Large intestine (tissue), 3 donors: ENCODE measurements around the gene TTC8. TPM values are rescaled to one million over a fixed set of nuclear protein-coding genes. Genes with fewer than 3 reads are reported as not detected.
"Not testable (repeated sequence)": the region's sequence is repeated elsewhere in the genome, so short reads cannot be mapped to it uniquely, and the experiment has no call there.

Experiments
- DNase-seq, 2 donors: peaks; one replicate each; pipeline versions ENCODE4 v3.0.0 to v3.0.0-alpha.2; 2013
- H3K27ac ChIP-seq: one replicate; pipeline ENCODE4 v1.5.1; 2013; ENCODE audit warnings: low read length
- H3K27me3 ChIP-seq: 2 replicates; pipeline ENCODE4 v1.6.1; 2013; ENCODE audit warnings: low read length; ENCODE audit not compliant: control insufficient read depth, insufficient read depth
- H3K36me3 ChIP-seq: 2 replicates; pipeline ENCODE4 v1.6.1; 2013; ENCODE audit warnings: low read length; ENCODE audit not compliant: control insufficient read depth, insufficient read depth
- H3K4me1 ChIP-seq: one replicate; pipeline ENCODE4 v1.6.1; 2013; ENCODE audit warnings: low read length; ENCODE audit not compliant: control insufficient read depth, insufficient read depth
- H3K4me3 ChIP-seq: one replicate; pipeline ENCODE4 v1.5.1; 2013; ENCODE audit warnings: low read length
- H3K9me3 ChIP-seq: one replicate; pipeline ENCODE4 v1.6.1; 2013; ENCODE audit warnings: mild to moderate bottlenecking, low read depth, low read length, moderate library complexity; ENCODE audit not compliant: control insufficient read depth
- WGBS: methylation state at CpG from one replicate; pipeline ENCODE4 v1.1.5; 2013; ENCODE audit warnings: low lambda C conversion rate; ENCODE audit not compliant: insufficient coverage; 5-methylcytosine and 5-hydroxymethylcytosine counted together
- polyA plus RNA-seq: library from polyadenylated mRNA; unstranded; fragments of 120-200 nt; gene quantifications from one replicate; pipeline ENCODE4 v1.2.1, GENCODE V29; 2013

TTC8 gene
- polyA plus RNA-seq, 1 donor = 25.7 TPM

DNA sequence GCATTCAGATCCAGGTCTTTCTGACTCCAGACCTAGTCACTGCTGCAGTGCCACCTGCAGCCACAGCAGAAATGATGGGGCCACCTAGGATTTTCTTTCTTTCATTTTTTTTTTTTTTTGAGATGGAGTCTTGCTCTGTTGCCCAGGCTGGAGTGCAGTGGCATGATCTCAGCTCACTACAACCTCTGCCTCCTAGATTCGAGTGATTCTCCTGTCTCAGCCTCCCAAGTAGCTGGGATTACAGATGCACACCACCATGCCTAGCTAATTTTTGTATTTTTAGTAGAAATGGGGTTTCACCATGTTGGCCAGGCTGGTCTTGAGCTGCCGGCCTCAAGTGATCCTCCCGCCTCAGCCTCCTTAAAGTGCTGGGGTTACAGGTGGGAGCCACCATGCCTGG, 33.4 kb downstream of the TTC8 start:
- no CpG with 5 or more reads among the region's 3 CpGs for WGBS
- not testable (repeated sequence) for DNase-seq
- peaks cover 24% of the 10 kb centered on the region for H3K36me3 ChIP-seq

DNA sequence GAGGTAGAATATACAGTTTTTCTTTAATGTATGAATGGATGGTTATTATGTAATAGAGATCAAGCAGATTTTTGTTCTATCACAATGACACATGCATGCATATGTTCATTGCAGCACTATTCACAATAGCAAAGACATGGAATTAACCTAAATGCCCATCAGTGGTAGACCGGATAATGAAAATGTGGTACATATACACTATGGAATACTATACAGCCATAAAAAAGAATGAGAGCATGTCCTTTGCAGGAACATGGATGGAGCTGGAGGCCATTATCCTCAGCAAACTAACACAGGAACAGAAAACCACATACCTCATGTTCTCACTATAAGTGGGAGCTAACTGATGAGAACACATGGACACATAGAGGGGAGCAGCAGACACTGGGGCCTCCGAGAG, 34.7 kb downstream of the TTC8 start:
- DNase-seq, H3K27me3 ChIP-seq: not testable (repeated sequence)

More for the DNA sequence above, 33.4 kb downstream of the TTC8 start:
- H3K27ac ChIP-seq, H3K4me1 ChIP-seq, H3K9me3 ChIP-seq, H3K27me3 ChIP-seq, H3K4me3 ChIP-seq: not testable (repeated sequence)

DNA sequence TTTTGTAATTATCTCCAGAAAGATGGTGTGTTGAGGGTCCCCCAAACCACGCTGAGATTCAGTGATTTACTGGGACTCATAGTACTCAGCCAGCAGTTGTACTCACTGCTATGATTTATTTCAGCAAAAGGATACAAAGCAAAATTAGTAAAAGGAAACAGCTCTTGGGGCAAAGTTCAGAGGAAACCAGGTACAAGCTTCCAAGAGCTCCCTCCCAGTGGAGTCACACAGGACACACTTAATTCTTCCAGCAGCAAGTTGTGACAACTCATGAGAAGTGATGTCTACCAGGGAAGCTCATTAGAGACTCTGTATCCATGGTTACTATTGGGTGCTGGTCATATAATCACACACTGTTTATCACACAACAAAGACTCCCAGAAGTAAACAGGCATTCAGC, 38.7 kb downstream of the TTC8 start:
- Histone ChIP-seq H3K36me3 (peaks cover 14% of the 10 kb centered on the region), H3K27ac (no peak overlapping the region), H3K9me3 (no peaks in the 10 kb centered on the region), H3K27me3 (no peaks in the 10 kb centered on the region), H3K4me3 (no peak overlapping the region), H3K4me1 (no peaks in the 10 kb centered on the region)
- peak in 1 of 2 donors; percentile 8 for DNase-seq
- no CpG with 5 or more reads among the region's 1 CpG for WGBS

More for the DNA sequence above, 34.7 kb downstream of the TTC8 start:
- H3K36me3 ChIP-seq = peaks cover 20% of the 10 kb centered on the region
- no CpG with 5 or more reads among the region's 2 CpGs for whole genome bisulfite sequencing
- H3K27ac ChIP-seq, H3K9me3 ChIP-seq, H3K4me1 ChIP-seq, H3K4me3 ChIP-seq: not testable (repeated sequence)

DNA sequence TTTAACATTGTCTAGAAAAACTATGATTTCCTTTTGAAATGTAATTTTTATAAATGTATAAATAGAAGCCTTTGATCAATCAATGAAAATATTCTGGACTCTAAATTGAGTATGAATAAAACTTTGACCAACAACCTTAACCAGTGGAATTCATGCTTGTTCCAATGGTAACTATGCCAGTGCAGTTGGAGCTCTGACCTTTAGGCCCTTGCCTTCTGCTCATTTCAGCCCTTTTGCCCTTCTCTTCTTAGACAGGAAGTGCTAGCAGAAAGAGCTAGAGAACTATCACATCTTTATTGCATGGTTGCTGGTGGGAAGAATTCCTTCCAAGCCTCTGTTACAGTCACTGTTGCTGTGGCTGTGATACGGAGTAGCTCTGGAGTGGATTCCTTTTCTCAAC, 39.7 kb downstream of the TTC8 start:
- Histone ChIP-seq H3K36me3 (peaks cover 8% of the 10 kb centered on the region), H3K4me3 (no peak overlapping the region), H3K27me3 (no peaks in the 10 kb centered on the region), H3K9me3 (no peaks in the 10 kb centered on the region), H3K27ac (no peak overlapping the region), H3K4me1 (no peaks in the 10 kb centered on the region)
- WGBS = no CpG with 5 or more reads among the region's 1 CpG
- peak in 1 of 2 donors; percentile 6 for DNase-seq

DNA sequence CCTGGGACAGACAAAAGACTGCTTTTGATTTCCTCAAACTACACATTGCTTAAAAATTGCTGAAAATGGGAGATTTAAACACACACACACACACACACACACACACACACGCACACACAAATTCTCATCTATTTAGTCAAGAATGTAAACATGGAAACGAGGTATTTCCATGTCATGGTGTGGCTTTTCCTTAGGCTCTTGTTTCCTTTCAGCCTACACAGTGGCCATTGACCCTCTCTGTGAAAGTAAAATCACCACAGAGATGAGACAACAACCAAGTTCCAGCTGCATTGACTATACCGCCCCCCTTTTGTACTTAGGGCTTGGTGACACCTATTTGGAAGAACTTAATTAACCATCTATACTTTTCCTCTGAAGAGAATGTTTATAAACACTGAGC, 41.9 kb downstream of the TTC8 start:
- Histone ChIP-seq H3K27me3 (no peaks in the 10 kb centered on the region), H3K4me3 (no peak overlapping the region), H3K36me3 (peaks cover 13% of the 10 kb centered on the region), H3K4me1 (no peaks in the 10 kb centered on the region), H3K9me3 (no peaks in the 10 kb centered on the region), H3K27ac (no peak overlapping the region)
- WGBS = 69% methylated on average over 2 of the region's 3 CpGs
- DNase-seq = no peak

DNA sequence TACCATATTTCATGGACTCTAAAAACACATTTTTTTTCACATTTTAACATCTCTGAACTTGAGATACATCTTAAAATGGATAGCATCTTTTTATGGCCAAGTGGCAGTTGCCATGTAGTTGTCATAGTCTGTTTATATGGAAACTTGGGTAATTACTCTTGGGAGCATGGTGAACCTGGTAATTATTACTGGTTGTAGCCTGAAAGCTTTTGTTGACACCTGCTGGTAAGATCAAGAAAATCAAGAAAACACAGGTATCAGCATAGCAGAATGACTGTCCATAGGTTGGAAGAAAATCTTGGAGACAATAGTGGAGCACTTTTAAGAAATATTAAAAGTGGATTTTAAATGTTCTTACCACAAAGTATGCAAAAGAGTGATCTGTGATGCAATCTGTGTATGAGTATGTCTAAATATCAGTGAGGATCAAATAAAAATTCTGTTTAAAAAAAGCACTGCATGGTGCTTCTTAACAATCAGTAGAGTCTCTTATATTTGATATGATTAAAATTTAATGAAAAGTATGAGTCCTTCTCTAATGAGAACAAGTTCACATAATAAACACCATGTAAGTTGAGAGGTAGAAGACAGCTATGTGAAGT, 44.2 kb downstream of the TTC8 start:
- H3K4me1 ChIP-seq = no peaks in the 10 kb centered on the region
- H3K27ac ChIP-seq = no peak overlapping the region
- no peaks in the 10 kb centered on the region for H3K9me3 ChIP-seq
- peak; percentile 3 to 28 for DNase-seq
- peaks cover 32% of the 10 kb centered on the region for H3K36me3 ChIP-seq
- no peak overlapping the region for H3K4me3 ChIP-seq
- H3K27me3 ChIP-seq = no peaks in the 10 kb centered on the region

DNA sequence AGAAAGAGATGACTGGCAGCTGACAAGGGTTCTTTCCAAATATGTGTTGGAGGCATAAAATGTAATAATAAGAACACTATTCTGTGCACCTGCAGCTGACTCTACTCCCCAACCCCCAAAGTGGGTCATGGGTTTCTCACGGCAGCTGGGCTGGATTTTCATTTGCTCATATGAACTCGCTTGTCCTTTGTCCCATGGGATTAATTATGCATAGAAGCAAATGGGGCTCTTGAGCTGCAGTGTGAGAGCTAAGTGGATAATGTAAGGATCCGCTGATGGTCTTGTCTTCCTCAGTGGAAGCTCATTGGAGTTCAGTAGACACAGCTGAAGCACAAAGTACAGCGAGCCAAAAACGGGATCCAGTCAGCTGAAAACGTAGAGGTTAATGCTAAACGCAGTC, 46.3 kb downstream of the TTC8 start:
- 100% methylated on average over 1 of the region's 7 CpGs for WGBS
- no peaks in the 10 kb centered on the region for H3K4me1 ChIP-seq
- H3K27ac ChIP-seq = no peak overlapping the region
- no peaks in the 10 kb centered on the region for H3K27me3 ChIP-seq
- DNase-seq = no peak
- H3K36me3 ChIP-seq = peaks cover 31% of the 10 kb centered on the region
- no peaks in the 10 kb centered on the region for H3K9me3 ChIP-seq
- no peak overlapping the region for H3K4me3 ChIP-seq

- DNase-seq = no peak
- H3K27ac ChIP-seq = no peak overlapping the region
- no peak overlapping the region for H3K4me3 ChIP-seq
- no peaks in the 10 kb centered on the region for H3K4me1 ChIP-seq
- WGBS = no CpG with 5 or more reads among the region's 3 CpGs
- no peaks in the 10 kb centered on the region for H3K9me3 ChIP-seq
- H3K36me3 ChIP-seq = peaks cover 34% of the 10 kb centered on the region
- H3K27me3 ChIP-seq = no peaks in the 10 kb centered on the region
Observed at GRCh38 chr14:88871429-88871828, 47.0 kb downstream of the TTC8 start.

- no peak for DNase-seq
- Histone ChIP-seq H3K36me3 (peaks cover 34% of the 10 kb centered on the region), H3K9me3 (no peaks in the 10 kb centered on the region), H3K4me3 (no peak overlapping the region), H3K4me1 (no peaks in the 10 kb centered on the region), H3K27me3 (no peaks in the 10 kb centered on the region), H3K27ac (no peak overlapping the region)
- WGBS = 100% methylated on average over 1 of the region's 3 CpGs
Observed at GRCh38 chr14:88872976-88873375, 48.5 kb downstream of the TTC8 start.

GRCh38 chr14:88877192-88877591, 52.7 kb downstream of the TTC8 start:
- Histone ChIP-seq H3K27ac (no peak overlapping the region), H3K4me1 (no peaks in the 10 kb centered on the region), H3K4me3 (no peak overlapping the region), H3K36me3 (peaks cover 23% of the 10 kb centered on the region), H3K9me3 (no peaks in the 10 kb centered on the region), H3K27me3 (no peaks in the 10 kb centered on the region)
- 100% methylated on average over 1 of the region's 2 CpGs for WGBS
- no peak for DNase-seq

DNA sequence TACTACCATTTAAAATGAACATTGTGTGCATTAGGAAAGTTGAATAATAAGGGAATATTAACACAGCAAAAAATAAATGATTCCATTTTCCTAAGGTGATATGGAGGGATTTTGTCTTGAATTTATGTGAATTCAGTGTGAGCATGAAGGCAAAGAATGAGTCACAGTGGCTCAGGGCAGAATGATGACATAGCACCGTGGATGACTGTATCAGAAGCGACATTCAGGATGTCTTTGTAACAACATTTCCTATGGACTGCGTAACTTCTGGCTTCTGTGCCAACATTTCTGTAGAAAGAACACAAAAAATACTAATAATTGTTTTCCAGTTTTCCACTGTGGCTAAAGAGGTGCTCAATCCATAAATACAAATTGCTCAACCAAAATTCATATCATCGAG, 54.6 kb downstream of the TTC8 start:
- peaks cover 9% of the 10 kb centered on the region for H3K36me3 ChIP-seq
- H3K27ac ChIP-seq = no peak overlapping the region
- no peak overlapping the region for H3K4me3 ChIP-seq
- no peaks in the 10 kb centered on the region for H3K9me3 ChIP-seq
- 80% methylated on average over 1 of the region's 4 CpGs for WGBS
- DNase-seq = no peak
- H3K27me3 ChIP-seq = no peaks in the 10 kb centered on the region
- no peaks in the 10 kb centered on the region for H3K4me1 ChIP-seq
